ELR (cell line): Measurements from ENCODE around the gene CELA3A.
"Not testable (repeated sequence)": the region's sequence is repeated elsewhere in the genome, so short reads cannot be mapped to it uniquely, and the experiment has no call there.

Experiments
- DNase-seq: peaks from one replicate; pipeline ENCODE4 v3.0.0-alpha.2; 2015; ENCODE audit warnings: low read depth

The CELA3A gene

DNA sequence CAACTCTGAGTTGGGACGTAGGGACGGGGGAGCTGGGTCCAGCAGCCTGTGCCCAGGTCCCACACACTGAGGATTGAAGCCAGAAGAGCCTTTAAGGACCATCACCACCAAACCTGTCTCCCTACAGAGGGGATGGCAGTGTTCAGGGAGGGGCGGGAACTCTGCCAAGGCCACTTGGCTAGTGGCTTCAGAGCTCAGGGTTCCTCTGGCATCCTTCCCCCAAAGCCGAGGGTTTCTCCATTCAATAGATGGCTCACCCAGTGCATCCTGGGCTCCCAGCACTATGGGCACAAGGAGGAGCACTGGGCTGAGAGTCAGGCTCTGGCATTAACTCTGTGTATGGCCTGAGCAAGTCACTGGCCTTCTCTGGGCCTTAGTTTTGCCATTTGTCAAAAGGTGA lies 20.2 kb upstream of the CELA3A start:
- not testable (repeated sequence) for DNase-seq

DNA sequence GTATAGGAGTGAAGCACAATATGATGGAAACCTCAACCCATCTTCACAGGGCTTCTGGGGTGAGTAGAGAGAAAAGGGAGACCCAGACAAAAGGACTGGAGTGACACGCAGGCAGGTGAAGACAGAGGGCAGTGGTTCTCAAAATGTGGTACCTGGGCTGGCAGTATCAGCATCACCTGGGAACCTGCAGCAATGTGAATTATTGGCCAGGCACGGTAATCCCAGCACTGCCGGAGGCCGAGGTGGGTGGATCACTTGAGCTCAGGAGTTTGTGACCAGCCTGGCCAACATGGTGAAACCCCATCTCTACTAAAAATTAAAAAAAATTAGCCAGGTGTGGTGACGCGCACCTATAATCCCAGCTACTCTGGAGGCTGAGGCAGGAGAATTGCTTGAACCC lies 19.3 kb upstream of the CELA3A start:
- not testable (repeated sequence) for DNase-seq

DNA sequence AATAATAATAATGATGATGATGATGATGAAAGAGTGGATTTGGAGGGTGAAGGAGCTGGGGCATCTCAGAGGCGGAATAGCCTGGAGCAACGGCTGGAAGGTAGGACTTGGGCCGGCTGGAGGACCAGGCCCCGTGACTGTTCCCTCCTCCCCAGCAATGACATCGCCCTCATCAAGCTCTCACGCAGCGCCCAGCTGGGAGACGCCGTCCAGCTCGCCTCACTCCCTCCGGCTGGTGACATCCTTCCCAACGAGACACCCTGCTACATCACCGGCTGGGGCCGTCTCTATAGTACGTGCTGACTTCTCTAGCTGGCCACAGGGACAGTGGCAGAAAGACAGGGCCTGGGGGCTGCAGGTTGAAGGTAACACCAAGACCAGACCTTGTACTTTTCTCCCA lies 17.9 kb upstream of the CELA3A start:
- not testable (repeated sequence) for DNase-seq

DNA sequence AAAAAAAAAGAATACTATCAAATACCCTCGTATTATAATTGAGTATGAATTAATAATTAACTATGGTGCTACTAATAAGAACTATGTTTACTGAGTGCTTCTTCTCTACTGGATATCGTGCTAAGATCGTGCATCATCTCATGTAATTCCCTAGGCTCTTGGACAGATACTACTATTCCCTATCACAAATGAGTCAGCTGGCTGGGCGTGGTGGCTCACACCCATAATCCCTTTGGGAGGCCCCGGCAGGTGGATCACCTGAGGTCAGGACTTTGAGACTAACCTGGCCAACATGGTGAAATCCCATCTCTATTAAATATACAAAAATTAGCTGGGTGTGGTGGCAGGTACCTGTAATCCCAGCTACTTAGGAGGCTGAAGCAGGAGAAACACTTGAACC lies 15.6 kb upstream of the CELA3A start:
- not testable (repeated sequence) for DNase-seq

DNA sequence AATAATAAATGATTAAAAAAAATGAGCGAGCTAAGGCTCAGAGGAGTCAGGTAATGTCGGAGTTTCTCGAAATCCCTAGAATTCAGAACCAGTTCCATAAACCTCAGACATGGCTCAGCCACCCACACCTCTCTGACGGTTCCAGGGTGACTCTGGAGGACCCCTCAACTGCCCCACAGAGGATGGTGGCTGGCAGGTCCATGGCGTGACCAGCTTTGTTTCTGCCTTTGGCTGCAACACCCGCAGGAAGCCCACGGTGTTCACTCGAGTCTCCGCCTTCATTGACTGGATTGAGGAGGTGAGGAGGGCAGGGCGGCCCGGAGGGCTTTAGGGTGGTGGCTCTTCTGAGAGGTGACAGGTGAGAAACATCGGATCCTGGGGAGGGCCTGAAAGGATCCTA lies 15.1 kb upstream of the CELA3A start:
- DNase-seq: not testable (repeated sequence)

DNA sequence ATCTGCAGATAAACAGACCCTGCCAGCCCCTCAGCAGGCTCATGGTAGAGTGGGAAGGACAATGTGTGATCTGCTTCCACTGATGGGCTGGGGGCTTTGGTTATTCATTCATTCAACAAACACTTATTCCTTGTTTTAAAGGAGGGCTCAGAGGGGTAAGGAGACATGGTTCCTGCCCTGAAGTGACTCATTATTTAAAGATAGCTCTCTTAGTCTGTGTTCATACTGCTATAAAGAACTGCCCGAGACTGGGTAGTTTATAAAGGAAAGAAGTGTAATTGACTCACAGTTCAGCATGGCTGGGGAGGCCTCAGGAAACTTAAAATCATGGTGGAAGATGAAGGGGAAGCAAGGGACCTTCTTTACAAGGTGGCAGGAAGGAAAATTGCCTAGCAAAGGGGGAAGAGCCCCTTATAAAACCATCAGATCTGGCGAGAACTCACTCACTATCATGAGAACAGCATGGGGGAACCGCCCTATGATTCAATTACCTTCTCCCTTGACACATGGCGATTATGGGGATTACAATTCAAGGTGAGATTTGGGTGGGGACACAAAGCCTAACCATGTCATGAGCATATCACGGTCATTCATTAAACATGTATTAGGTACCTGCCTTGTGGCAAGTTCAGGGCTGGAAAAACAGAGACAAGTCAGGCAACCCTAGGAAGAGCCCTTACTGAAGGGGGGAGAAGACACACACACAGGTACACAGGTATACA lies 11.6 kb upstream of the CELA3A start:
- DNase-seq: not testable (repeated sequence)

DNA sequence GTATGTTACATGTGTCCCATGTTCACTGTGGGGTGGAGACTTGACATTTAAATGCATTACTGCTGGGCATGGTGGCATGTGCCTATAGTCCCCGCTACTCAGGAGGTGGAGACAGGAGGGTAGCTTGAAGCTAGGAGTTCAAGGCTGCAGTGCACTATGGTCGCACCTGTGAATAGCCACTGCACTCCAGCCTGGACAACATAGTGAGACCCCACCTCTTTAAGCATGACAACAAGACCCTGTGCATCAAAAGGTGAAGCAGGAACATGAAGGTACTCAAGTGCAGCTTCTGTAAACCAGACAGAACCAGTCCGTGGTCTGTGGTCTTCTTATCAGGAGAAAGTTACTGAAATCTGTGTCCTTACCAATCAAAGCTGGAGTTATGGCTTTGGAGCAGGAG lies 9.3 kb upstream of the CELA3A start:
- DNase-seq: not testable (repeated sequence)

DNA sequence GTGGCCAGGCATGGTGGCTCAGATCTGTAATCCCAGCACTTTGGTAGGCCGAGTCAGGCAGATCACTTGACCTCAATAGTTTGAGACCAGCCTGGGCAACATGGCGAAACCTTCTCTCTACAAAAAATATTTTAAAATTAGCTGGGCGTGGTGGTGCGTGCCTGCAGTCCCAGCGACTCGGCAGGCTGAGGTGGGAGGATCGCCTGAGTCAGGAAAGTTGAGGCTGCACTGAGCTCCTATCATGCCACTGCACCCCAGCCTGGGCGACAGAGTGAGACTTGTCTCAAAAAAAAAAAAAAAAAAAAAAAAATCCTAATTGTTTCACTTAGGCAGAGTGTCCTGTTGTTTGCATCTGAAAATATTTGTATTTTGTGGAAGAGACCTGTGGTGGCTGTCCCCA lies 6.7 kb upstream of the CELA3A start:
- not testable (repeated sequence) for DNase-seq

DNA sequence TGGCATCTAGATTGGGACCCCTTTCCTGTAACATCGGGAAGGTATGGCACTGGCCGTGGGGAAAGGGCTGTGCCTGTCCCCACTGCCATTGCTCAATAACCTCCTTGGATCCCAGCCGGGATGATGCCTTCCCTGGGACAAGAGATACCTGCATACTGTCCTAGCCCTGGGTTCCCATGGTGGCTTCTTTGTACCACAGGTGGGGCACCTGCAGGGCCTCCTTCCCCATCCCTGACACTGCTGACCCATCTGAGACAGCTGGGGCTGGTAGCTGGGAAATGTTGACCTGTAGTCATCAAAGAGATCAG lies 4.8 kb upstream of the CELA3A start:
- not testable (repeated sequence) for DNase-seq

DNA sequence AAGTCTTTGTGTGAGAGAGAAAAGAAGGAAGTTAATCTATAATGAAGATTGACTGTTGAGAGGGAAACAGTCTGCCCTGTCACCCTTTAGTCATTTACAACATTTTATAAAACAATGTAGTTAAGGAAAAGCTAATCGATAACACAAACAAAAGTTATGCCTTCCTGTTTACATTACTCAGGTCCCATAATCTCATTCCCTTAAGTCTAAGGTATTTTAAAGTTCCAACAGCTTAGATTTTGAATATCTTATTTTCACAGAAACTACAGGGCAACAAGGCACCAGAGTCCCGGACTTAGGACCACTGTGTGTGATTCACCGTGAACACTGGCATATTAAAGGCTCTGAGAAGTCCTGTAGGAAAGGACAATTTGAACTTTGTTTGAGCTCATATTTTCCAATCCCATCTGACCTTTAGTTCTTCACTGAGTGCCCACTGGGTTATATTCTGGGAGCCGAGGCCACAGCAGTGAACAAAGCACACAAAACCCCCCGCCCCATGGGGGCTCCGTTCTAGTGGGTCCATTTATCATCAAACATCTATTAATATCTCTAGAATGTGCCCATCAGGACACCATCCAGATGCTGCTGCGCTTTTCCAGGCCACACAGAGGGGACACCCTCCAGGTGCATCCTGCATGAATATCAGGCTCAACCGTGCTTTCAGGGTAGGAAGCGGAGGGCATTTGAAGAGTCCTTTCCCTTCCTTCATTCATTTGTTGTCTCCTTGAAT lies 3.4 kb upstream of the CELA3A start:
- DNase-seq: peak; percentile 43

DNA sequence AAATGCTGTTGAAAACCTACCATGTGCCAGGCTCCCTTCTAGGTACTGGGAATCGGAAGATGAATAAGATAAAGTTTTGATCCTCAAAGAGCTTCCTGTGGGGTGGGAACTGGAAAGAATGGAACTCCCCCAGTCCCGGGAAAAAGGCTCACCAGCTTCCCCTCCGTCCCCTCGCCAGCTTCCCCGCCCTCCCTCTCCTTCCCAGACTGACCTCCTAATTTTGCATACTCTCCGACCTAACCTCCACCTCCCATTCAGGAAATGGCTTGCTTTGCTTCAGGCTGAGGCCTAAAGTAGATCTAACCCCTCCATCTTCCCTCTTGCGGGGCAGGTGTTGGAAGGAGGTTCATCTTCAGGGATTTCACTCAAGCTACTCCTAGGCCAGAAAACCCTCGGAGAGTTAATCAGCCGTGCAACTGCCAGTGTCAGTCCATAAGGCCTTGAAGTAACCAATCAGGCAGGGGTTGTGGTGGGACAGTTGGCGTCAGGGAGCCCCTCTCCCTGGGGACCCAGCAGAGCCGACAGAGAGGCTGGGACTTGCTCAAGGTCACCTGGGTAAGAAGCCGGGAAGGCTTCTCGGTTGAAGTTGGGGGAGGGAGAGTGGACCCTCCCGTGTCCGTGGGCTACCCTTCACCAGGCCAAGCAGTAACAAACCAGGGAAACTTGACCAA lies 2.7 kb upstream of the CELA3A start:
- not testable (repeated sequence) for DNase-seq

DNA sequence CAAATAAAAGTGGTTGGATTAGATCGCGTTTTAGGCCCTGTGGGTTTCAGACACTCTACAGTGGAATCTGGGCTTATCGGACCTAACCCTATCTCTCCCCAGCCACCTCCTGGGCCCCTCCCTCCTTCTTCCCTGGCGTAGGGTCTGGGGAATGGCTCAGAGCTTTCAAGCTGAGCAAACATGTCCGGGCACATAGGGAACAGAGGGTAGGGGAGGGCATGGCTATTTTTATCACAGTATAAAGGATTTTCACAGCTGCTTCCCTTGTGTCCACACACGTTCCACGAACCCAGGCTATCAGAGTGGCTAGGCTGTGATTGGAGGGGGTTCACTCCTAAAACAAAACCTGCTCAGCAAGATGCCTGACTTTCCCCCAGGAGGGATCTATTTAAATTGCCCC lies 1.8 kb upstream of the CELA3A start:
- not testable (repeated sequence) for DNase-seq

DNA sequence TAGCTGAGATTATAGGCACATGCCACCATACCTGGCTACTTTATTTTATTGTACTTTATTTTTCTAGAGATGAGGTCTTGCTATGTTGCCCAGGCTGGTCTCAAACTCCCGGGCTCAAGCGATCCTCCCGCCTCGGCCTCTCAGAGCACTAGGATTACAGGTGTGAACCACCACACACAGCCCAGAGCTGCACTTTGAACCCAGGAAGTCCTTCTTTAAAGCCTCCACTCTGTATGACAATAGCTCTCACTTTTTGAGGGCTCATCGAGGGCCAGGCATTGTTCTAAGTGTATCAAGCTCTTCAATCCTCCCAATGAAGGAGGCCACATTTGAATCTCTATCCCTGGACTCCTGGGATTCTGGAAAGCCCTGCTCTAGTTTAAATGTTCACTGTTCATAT lies 1.0 kb downstream of the CELA3A start:
- not testable (repeated sequence) for DNase-seq

DNA sequence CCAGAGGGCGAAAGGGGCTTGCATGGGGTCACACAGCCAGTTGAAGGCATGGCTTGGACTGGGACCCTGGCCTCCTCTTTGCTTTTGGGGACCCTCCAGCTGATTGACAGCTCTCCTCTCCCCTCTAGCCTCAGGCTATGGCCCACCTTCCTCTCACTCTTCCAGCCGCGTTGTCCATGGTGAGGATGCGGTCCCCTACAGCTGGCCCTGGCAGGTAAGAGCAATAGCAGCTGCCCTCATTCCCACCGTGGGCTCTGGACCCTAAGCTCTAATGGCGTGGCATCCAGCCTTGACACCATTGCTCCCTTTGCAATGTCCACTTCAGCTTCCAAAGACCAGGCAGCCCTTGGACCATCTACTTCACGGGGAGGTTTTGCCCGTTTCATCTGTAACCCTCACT lies 1.4 kb downstream of the CELA3A start:
- DNase-seq: not testable (repeated sequence)

DNA sequence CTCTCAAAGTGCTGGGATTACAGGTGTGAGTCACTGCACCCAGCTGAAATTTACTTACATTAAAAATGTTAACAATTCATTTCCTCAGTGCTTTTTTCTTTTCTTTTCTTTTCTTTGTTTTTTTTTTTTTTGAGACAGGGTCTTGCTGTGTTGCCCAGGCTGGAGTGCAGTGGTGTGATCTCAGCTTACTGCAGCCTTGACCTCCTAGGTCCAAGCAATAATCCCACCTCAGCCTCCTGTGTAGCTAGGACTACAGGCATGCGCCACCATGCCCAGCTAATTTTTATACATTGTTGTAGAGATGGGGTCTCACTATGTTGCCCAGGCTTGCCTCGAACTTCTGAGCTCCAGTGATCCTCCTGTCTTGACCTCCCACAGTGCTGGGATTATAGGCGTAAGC lies 2.5 kb downstream of the CELA3A start:
- DNase-seq: not testable (repeated sequence)

DNA sequence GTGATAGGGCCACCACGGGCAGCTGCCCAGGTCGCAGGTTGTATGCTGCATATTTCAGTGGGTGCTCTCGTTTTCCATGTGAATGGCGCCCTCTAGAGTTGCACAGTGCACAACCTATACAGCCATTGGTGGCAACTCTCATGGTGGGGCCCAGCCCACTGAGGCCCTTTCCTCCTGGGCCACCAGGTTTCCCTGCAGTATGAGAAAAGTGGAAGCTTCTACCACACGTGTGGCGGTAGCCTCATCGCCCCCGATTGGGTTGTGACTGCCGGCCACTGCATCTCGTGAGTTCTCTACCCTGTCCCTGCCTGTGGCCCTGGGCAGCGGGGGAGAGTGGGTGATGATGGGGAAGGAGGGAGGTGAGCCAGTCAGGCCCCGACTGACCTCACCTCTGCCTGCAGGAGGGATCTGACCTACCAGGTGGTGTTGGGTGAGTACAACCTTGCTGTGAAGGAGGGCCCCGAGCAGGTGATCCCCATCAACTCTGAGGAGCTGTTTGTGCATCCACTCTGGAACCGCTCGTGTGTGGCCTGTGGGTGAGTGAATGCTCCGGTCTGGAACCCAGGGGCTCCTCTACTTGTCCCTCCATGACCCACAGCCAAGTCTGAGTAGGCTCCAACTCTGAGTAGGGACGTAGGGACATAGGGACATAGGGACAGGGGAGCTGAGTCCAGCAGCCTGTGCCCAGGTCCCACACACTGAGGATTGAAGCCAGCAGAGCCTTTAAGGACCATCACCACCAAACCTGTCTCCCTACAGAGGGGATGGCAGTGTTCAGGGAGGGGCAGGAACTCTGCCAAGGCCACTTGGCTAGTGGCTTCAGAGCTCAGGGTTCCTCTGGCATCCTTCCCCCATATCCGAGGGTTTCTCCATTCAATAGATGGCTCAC lies 4.0 kb downstream of the CELA3A start:
- DNase-seq: peak; percentile 49

DNA sequence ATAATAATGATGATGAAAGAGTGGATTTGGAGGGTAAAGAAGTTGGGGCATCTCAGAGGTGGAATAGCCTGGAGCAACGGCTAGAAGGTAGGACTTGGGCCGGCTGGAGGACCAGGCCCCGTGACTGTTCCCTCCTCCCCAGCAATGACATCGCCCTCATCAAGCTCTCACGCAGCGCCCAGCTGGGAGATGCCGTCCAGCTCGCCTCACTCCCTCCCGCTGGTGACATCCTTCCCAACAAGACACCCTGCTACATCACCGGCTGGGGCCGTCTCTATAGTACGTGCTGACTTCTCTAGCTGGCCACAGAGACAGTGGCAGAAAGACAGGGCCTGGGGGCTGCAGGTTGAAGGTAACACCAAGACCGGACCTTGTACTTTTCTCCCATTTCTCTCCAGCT lies 5.3 kb downstream of the CELA3A start:
- not testable (repeated sequence) for DNase-seq

DNA sequence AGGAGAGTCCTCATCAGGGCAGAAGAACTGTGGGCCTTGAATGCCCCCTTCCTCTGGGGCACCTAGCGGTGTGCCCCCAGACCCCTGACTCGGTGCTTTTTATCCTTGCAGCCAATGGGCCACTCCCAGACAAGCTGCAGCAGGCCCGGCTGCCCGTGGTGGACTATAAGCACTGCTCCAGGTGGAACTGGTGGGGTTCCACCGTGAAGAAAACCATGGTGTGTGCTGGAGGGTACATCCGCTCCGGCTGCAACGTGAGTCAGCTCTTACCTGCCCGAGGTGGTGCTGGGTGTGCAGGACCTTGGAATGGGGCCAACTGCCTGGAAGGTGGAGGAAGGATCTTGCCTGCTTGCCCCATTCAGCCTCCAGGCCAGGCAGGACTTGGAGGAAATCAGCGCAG lies 5.8 kb downstream of the CELA3A start:
- DNase-seq: not testable (repeated sequence)

DNA sequence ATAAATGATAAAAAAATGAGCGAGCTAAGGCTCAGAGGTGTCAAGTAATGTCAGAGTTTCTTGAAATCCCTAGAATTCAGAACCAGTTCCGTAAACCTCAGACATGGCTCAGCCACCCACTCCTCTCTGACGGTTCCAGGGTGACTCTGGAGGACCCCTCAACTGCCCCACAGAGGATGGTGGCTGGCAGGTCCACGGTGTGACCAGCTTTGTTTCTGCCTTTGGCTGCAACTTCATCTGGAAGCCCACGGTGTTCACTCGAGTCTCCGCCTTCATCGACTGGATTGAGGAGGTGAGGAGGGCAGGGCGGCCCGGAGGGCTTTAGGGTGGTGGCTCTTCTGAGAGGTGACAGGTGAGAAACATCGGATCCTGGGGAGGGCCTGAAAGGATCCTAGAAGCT lies 8.1 kb downstream of the CELA3A start:
- not testable (repeated sequence) for DNase-seq

DNA sequence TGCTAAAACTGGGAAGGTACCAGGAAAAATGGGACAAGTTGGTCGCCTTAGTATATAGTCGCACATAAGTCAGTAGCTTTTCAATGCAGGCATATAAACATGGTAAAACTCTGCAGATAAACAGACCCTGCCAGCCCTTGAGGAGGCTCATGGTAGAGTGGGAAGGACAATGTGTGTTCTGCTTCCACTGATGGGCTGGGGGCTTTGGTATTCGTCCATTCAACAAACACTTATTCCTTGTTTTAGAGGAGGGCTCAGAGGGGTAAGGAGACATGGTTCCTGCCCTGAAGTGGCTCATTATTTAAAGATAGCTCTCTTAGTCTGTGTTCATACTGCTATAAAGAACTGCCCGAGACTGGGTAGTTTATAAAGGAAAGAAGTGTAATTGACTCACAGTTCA lies 11.3 kb downstream of the CELA3A start:
- not testable (repeated sequence) for DNase-seq

DNA sequence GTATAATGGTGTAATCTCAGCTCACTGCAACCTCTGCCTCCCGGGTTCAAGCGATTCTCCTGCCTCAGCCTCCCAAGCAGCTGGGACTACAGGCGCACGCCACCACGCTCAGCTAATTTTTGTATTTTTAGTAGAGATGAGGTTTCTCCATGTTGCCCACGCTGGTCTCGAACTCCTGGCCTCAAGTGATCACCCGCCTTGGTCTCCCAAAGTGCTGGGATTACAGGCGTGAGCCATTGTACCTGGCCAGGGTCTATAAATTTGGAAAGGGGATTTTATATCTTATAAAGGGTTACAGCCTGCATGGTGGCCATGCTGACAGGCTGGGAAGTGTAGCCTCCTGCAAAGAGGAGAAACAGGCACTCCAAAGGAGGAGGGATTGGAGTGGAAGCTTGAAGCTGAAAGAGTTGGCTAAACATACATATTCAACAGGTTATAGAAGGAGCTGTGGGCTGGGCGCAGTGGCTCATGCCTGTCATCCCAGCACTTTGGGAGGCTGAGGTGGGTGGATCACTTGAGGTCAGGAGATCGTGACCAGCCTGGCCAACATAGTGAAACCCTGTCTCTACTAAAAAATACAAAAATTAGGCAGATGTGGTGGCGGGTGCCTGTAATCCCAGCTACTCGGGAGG lies 13.2 kb downstream of the CELA3A start:
- DNase-seq: not testable (repeated sequence)
